ENCODE measurements around the gene STK40.

GRCh38 chr1:36432616-36433015, 46.9 kb upstream of the STK40 start:
- TF ChIP-seq, protein P1, sequence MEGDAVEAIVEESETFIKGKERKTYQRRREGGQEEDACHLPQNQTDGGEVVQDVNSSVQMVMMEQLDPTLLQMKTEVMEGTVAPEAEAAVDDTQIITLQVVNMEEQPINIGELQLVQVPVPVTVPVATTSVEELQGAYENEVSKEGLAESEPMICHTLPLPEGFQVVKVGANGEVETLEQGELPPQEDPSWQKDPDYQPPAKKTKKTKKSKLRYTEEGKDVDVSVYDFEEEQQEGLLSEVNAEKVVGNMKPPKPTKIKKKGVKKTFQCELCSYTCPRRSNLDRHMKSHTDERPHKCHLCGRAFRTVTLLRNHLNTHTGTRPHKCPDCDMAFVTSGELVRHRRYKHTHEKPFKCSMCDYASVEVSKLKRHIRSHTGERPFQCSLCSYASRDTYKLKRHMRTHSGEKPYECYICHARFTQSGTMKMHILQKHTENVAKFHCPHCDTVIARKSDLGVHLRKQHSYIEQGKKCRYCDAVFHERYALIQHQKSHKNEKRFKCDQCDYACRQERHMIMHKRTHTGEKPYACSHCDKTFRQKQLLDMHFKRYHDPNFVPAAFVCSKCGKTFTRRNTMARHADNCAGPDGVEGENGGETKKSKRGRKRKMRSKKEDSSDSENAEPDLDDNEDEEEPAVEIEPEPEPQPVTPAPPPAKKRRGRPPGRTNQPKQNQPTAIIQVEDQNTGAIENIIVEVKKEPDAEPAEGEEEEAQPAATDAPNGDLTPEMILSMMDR (IDR thresholded peaks at IDR 0.05 in 4 of 5, conservative IDR thresholded peaks at IDR 0.05 in 1 of 5), result no peak
- TF ChIP-seq POLR2A (IDR thresholded peaks at IDR 0.05), result no peak
